GM12801 (cell line): ENCODE results near the gene WRNIP1.

Experiments
- CTCF ChIP-seq: IDR thresholded peaks from one replicate; pipeline ENCODE4 v1.5.1; 2011; ENCODE audit warnings: control low read depth; ENCODE audit not compliant: insufficient read length; ENCODE audit errors: extremely low read depth

The WRNIP1 gene

GRCh38 chr6:2798586-2799134 lies 33.5 kb downstream of the WRNIP1 start:
- no peak for TF ChIP-seq CTCF

- TF ChIP-seq CTCF, result no peak
Measured at GRCh38 chr6:2799936-2800527, 34.8 kb downstream of the WRNIP1 start.

GRCh38 chr6:2800552-2801316 lies 35.5 kb downstream of the WRNIP1 start:
- no peak for TF ChIP-seq CTCF

GRCh38 chr6:2802521-2803060 lies 37.4 kb downstream of the WRNIP1 start:
- TF ChIP-seq CTCF, result no peak

GRCh38 chr6:2803731-2804429 lies 38.7 kb downstream of the WRNIP1 start:
- TF ChIP-seq CTCF, result no peak

GRCh38 chr6:2804516-2804915 lies 39.3 kb downstream of the WRNIP1 start:
- TF ChIP-seq CTCF, result no peak

GRCh38 chr6:2805031-2805430 lies 39.8 kb downstream of the WRNIP1 start:
- no peak for TF ChIP-seq CTCF
